Kidney (tissue), 14 donors: ENCODE data around the gene RNF207. TPM values are rescaled to one million over a fixed set of nuclear protein-coding genes. Genes with fewer than 3 reads are reported as not detected.
A peak's percentile ranks its signal among the peaks of the same experiment; 100 is the strongest.

Experiments used
- DNase-seq, 5 donors: peaks; one replicate each; pipeline ENCODE4 v3.0.0-alpha.2; 2013 to 2020
- FAIRE-seq: peaks from 2 replicates; lab custom pipeline; 2012; peaks lifted over from hg19 to GRCh38; lab: Jason Lieb, UNC
- H3K27ac ChIP-seq, 2 donors: one replicate each; pipeline ENCODE4 v1.7.0; 2013; ENCODE audit warnings: low read depth in 2 of 2, low read length in 2 of 2, inconsistent platforms in 1 of 2
- H3K27me3 ChIP-seq: one replicate; pipeline ENCODE4 v1.7.1; 2013; ENCODE audit warnings: low read length, inconsistent platforms; ENCODE audit not compliant: control insufficient read depth, insufficient read depth
- H3K36me3 ChIP-seq, 3 donors: one replicate each; pipeline versions ENCODE4 v1.7.0 to v1.7.1; 2013; ENCODE audit warnings: low read length in 3 of 3, control low read depth in 1 of 3, inconsistent platforms in 1 of 3; ENCODE audit not compliant: insufficient read depth in 3 of 3, control insufficient read depth in 2 of 3
- H3K4me1 ChIP-seq, 3 donors: one replicate each; pipeline versions ENCODE4 v1.7.0 to v1.7.1; 2013; ENCODE audit warnings: low read length in 3 of 3, inconsistent platforms in 1 of 3, low read depth in 1 of 3; ENCODE audit not compliant: control insufficient read depth in 2 of 3, insufficient read depth in 2 of 3
- H3K4me3 ChIP-seq, 3 donors: one replicate each; pipeline versions ENCODE4 v1.7.0 to v1.8.1; 2013; ENCODE audit warnings: low read length in 3 of 3, control low read depth in 1 of 3, inconsistent platforms in 1 of 3
- H3K9ac ChIP-seq, 3 donors: one replicate each; pipeline versions ENCODE4 v1.7.0 to v1.7.1; 2013; ENCODE audit warnings: low read length in 3 of 3, control low read depth in 1 of 3, inconsistent platforms in 1 of 3
- H3K9me3 ChIP-seq, 3 donors: one replicate each; pipeline versions ENCODE4 v1.7.0 to v1.7.1; 2013; ENCODE audit warnings: low read length in 3 of 3, control low read depth in 1 of 3, inconsistent platforms in 1 of 3; ENCODE audit not compliant: control insufficient read depth in 2 of 3, insufficient read depth in 1 of 3
- CTCF ChIP-seq: IDR thresholded peaks from 3 replicates; pipeline ENCODE4 v1.5.1; 2012; ENCODE audit warnings: mild to moderate bottlenecking, moderate library complexity, borderline replicate concordance; ENCODE audit not compliant: insufficient read depth; ENCODE audit errors: extremely low read depth
- intact Hi-C: fragments of 100-400 bp; cut with DNase I; formaldehyde crosslinking; loops from one replicate; pipeline ENCODE4 v1.11.1; 2022
- polyA plus RNA-seq: library from polyadenylated mRNA; stranded (reverse); fragments of 350-450 nt; fragmentation: Illumina TruSeq; extraction: RNeasy Lipid Tissue Mini Kit (QIAGEN cat#74804); gene quantifications from one replicate; pipeline ENCODE4 v1.2.3, GENCODE V29; 2014; ENCODE audit warnings: low read depth, low replicate concordance; ENCODE audit not compliant: insufficient read depth
- total RNA-seq: library from RNA; stranded (reverse); fragmentation: NEBNext Ultra II Directional; extraction: Animal tissue kit (Norgen Biotek cat#: 25700); gene quantifications from one replicate; pipeline ENCODE4 v1.2.1, GENCODE V29; 2021
- donor health status: control.
- donor health status: control.
- donor health status: control.
- donor health status: control.
- donor health status: control.
- donor health status: DM: yes; HTN: yes; CAD: no.
- donor health status: Normal renal cell carcinoma (clear cell type).

RNF207 gene
- total and polyA plus RNA-seq, 2 donors from 2014 or later, result 7.7 to 43.6 TPM

DNA sequence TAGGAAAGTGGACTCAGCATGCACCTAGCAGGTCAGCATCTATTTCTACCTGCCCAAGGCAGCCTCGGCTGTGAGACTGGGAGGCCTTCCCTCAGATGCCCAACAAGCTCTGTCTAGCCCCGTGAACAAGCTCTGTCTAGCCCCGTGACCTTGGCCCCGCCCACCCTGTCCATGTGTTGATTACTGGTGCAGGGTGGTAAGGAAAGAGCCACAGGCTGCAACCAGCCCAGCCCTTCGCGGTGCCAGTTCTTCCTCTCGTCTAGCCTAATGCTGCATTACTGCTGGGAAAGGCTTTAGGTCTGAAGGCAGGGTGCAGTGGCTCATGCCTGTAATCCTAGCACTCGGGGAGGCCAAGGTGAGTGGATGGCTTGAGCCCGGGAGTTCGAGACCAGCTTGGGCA is 52.8 kb downstream of the RNF207 start:
- DNase-seq (no peak), FAIRE-seq (no peak)
- no peak for TF ChIP-seq CTCF
- Histone ChIP-seq H3K9ac (no peak overlapping the region), H3K27me3 (no peaks in the 10 kb centered on the region), H3K36me3 (no peaks in the 10 kb centered on the region), H3K4me3 (no peak overlapping the region), H3K27ac (no peak overlapping the region), H3K4me1 (peaks cover 0 to 7% (median 2%) of the 10 kb centered on the region in 3 donors), H3K9me3 (no peaks in the 10 kb centered on the region)
- intact Hi-C loops, result loop anchor here (10.0 kb wide), 1 partner anchor 86 kb away; no protein-coding TSS in a partner anchor

DNA sequence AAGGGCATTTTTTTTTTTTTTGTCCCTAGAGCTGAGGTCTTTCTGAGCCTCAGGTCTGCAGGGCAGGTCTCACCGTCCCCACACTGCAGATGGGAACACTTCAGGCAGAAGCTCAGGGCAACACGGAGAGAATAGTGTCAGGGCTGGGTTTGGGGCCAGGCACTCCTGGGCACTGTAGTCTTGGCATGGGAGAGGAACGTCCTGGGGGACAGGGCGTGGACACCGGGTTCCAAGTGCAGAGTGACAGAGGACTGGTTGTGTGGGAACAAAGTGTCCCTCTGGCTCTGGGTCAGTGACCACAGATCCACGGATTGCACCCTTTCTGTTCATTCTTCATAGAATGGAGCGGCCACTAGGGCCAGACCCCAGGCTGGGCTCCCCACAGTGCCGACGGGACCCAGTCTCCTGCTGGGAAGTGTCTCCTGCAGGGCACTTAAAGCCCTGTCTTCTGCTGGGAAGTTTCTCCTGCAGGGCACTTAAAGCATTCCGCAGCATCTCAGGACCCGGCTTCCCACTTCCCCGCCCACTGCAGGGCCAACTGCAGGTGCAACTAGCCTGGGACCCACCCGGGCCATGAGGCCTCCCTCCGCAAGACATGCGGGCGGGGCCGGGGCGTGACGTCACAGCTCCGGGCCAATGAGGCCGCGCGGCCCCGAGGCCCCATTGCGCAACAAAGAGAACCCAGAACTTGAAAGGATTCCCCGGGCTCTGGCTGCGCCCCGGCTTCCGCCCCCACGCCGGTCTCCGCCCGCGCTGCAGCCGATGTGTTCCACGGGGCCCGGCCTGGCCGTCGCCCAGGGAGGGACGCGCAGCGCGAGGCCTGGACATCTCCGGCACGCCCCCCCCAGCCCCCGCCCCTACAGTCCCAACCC is 53.8 kb downstream of the RNF207 start:
- H3K36me3 ChIP-seq, result no peaks in the 10 kb centered on the region
- no peaks in the 10 kb centered on the region for H3K9me3 ChIP-seq
- TF ChIP-seq CTCF, result no peak
- peaks cover 0 to 7% (median 2%) of the 10 kb centered on the region in 3 donors for H3K4me1 ChIP-seq
- no peak overlapping the region for H3K4me3 ChIP-seq
- no peak for FAIRE-seq
- DNase-seq, result peak; percentile 76 to 94 (median 85)
- no peaks in the 10 kb centered on the region for H3K27me3 ChIP-seq
- H3K9ac ChIP-seq, result no peak overlapping the region
- intact Hi-C loops, result loop anchor here (10.0 kb wide), 1 partner anchor 85 kb away; no protein-coding TSS in a partner anchor
- no peak overlapping the region for H3K27ac ChIP-seq

DNA sequence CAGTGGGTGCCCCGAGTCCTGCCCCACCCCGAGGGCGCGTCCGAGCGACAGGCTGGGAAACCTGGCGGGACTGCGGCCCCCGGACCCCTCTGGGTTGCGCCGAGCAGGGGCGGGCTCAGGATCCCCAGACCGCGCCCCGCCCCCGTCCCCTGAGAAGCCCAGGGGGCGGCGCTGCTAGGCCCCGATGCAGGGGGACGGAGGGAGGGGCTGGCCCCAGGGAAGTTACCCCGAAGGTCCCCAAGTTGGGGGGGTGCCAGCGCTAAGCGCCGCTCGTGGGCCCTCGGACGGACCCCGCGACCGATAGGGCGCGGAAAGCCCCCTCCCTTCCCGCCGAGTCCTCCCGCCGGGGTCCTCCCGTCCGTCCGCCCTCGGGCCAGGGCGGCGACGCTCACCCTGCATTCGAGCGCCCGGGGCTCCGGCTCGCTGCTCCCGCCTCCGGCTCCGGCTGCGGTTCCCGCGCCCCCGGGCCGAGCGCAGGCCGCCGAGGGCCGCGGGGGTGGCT is 54.6 kb downstream of the RNF207 start:
- Histone ChIP-seq H3K4me1 (peaks cover 0 to 7% (median 2%) of the 10 kb centered on the region in 3 donors), H3K9me3 (no peaks in the 10 kb centered on the region), H3K4me3 (peak overlapping the region in 1 of 3 donors; percentile 13), H3K27me3 (no peaks in the 10 kb centered on the region), H3K36me3 (no peaks in the 10 kb centered on the region), H3K9ac (no peak overlapping the region), H3K27ac (no peak overlapping the region)
- FAIRE-seq (no peak), DNase-seq (peak in 1 of 5 donors; percentile 79)
- intact Hi-C loops, result no loop called here
- TF ChIP-seq CTCF, result no peak
